ENCODE data around the gene GFI1. TPM values are rescaled to one million over a fixed set of nuclear protein-coding genes. Genes with fewer than 3 reads are reported as not detected.

GFI1 gene
- total RNA-seq, 1 experiment from 2014 or later = not detected

GRCh38 chr1:92494485-92495141 is 7.9 kb upstream of the GFI1 start:
- Mint-ChIP-seq H3K4me3 (ENCODE audit: unreplicated experiment) (no peak overlapping the region), H3K9me3 (ENCODE audit: unreplicated experiment) (no peaks in the 10 kb centered on the region), H3K4me1 (ENCODE audit: insufficient read depth, unreplicated experiment) (no peaks in the 10 kb centered on the region), H3K27me3 (ENCODE audit: insufficient read depth, unreplicated experiment) (no peaks in the 10 kb centered on the region), H3K27ac (ENCODE audit: low read depth, unreplicated experiment) (no peak overlapping the region), H3K36me3 (ENCODE audit: insufficient read depth, unreplicated experiment) (no peaks in the 10 kb centered on the region)
- no peak for TF ChIP-seq CTCF (IDR thresholded peaks at IDR 0.05; ENCODE audit: unreplicated experiment)
- intact Hi-C loops (cut with micrococcal nuclease) = no loop called here
- DNase-seq (ENCODE audit: unreplicated experiment) = no peak
- CTCF ChIA-PET = no interaction called here
- no TSS peak for BruUV-seq (replicated peaks)
- POLR2A ChIA-PET = interaction anchor here (0.7 kb wide), 1 partner anchor 9 kb away, joined by 5 read pairs; no protein-coding TSS in a partner anchor

- Mint-ChIP-seq H3K4me1 (ENCODE audit: insufficient read depth, unreplicated experiment) (no peaks in the 10 kb centered on the region), H3K9me3 (ENCODE audit: unreplicated experiment) (no peaks in the 10 kb centered on the region), H3K4me3 (ENCODE audit: unreplicated experiment) (no peak overlapping the region), H3K27me3 (ENCODE audit: insufficient read depth, unreplicated experiment) (no peaks in the 10 kb centered on the region), H3K36me3 (ENCODE audit: insufficient read depth, unreplicated experiment) (no peaks in the 10 kb centered on the region), H3K27ac (ENCODE audit: low read depth, unreplicated experiment) (no peak overlapping the region)
- POLR2A ChIA-PET = no interaction called here
- CTCF ChIA-PET = no interaction called here
- TF ChIP-seq CTCF (IDR thresholded peaks at IDR 0.05; ENCODE audit: unreplicated experiment) = no peak
- BruUV-seq (replicated peaks) = no TSS peak
- intact Hi-C loops (cut with micrococcal nuclease) = no loop called here
- no peak for DNase-seq (ENCODE audit: unreplicated experiment)
Measured at GRCh38 chr1:92493139-92493538, 6.4 kb upstream of the GFI1 start.

- intact Hi-C loops (cut with micrococcal nuclease) = no loop called here
- no peak overlapping the region for H3K27ac Mint-ChIP-seq (ENCODE audit: low read depth, unreplicated experiment)
- peaks cover 6% of the 10 kb centered on the region for H3K4me1 Mint-ChIP-seq (ENCODE audit: insufficient read depth, unreplicated experiment)
- no TSS peak for BruUV-seq (replicated peaks)
- no peak for DNase-seq (ENCODE audit: unreplicated experiment)
- H3K27me3 Mint-ChIP-seq (ENCODE audit: insufficient read depth, unreplicated experiment) = peaks cover 17% of the 10 kb centered on the region
- TF ChIP-seq CTCF (IDR thresholded peaks at IDR 0.05; ENCODE audit: unreplicated experiment) = no peak
- H3K9me3 Mint-ChIP-seq (ENCODE audit: unreplicated experiment) = no peaks in the 10 kb centered on the region
- ChIA-PET CTCF (no interaction called here), POLR2A (no interaction called here)
- H3K36me3 Mint-ChIP-seq (ENCODE audit: insufficient read depth, unreplicated experiment) = no peaks in the 10 kb centered on the region
- H3K4me3 Mint-ChIP-seq (ENCODE audit: unreplicated experiment) = no peak overlapping the region
Measured at GRCh38 chr1:92488832-92489231, 2.1 kb upstream of the GFI1 start.

- POLR2A ChIA-PET = no interaction called here
- BruUV-seq (replicated peaks) = no TSS peak
- H3K4me1 Mint-ChIP-seq (ENCODE audit: insufficient read depth, unreplicated experiment) = peaks cover 6% of the 10 kb centered on the region
Measured at GRCh38 chr1:92488416-92488815, 1.7 kb upstream of the GFI1 start.

More at GRCh38 chr1:92488416-92488815, 1.7 kb upstream of the GFI1 start:
- H3K27ac Mint-ChIP-seq (ENCODE audit: low read depth, unreplicated experiment) = no peak overlapping the region
- no peak overlapping the region for H3K4me3 Mint-ChIP-seq (ENCODE audit: unreplicated experiment)
- H3K9me3 Mint-ChIP-seq (ENCODE audit: unreplicated experiment) = no peaks in the 10 kb centered on the region
- H3K27me3 Mint-ChIP-seq (ENCODE audit: insufficient read depth, unreplicated experiment) = peaks cover 21% of the 10 kb centered on the region
- intact Hi-C loops (cut with micrococcal nuclease) = no loop called here
- CTCF ChIA-PET = no interaction called here
- H3K36me3 Mint-ChIP-seq (ENCODE audit: insufficient read depth, unreplicated experiment) = no peaks in the 10 kb centered on the region
- DNase-seq (ENCODE audit: unreplicated experiment) = no peak
- TF ChIP-seq CTCF (IDR thresholded peaks at IDR 0.05; ENCODE audit: unreplicated experiment) = no peak
